CD8-positive, alpha-beta memory T cell (primary cell): ENCODE results near the gene IGFALS. TPM values are rescaled to one million over a fixed set of nuclear protein-coding genes. Genes with fewer than 3 reads are reported as not detected.

ENCODE experiments used
- CTCF ChIA-PET: fragments of 350-600 bp; sonication (Branson Sonifier 250); formaldehyde crosslinking; loops from one replicate; lab custom pipeline; 2021; ENCODE audit warnings: antibody characterized with exemption; lab: Charles Lee
- POLR2A ChIA-PET: fragments of 350-600 bp; sonication (Branson Sonifier 250); formaldehyde crosslinking; loops from one replicate; lab custom pipeline; 2021; ENCODE audit warnings: antibody characterized with exemption; lab: Charles Lee
- DNase-seq, 5 donors: peaks; one replicate each; pipeline versions ENCODE4 v3.0.0 to v3.0.0-alpha.2; 2020 to 2022; ENCODE audit warnings: mixed read lengths in 1 of 5
- H3K27ac ChIP-seq: one replicate; pipeline ENCODE4 v1.7.0; 2013; ENCODE audit warnings: low read depth, mild to moderate bottlenecking, low read length, moderate library complexity
- H3K27me3 ChIP-seq: 2 replicates; pipeline ENCODE4 v1.7.0; 2013; ENCODE audit warnings: low read length, mild to moderate bottlenecking; ENCODE audit not compliant: insufficient read depth, poor library complexity, severe bottlenecking
- H3K36me3 ChIP-seq: 2 replicates; pipeline ENCODE4 v1.7.0; 2013; ENCODE audit warnings: mild to moderate bottlenecking, low read length, moderate library complexity; ENCODE audit not compliant: insufficient read depth
- H3K4me1 ChIP-seq: 2 replicates; pipeline ENCODE4 v1.7.0; 2013; ENCODE audit warnings: mild to moderate bottlenecking, low read length, moderate library complexity; ENCODE audit not compliant: insufficient read depth
- H3K4me3 ChIP-seq: 2 replicates; pipeline ENCODE4 v1.7.0; 2013; ENCODE audit warnings: mild to moderate bottlenecking, low read length
- H3K9me3 ChIP-seq: 2 replicates; pipeline ENCODE4 v1.7.0; 2013; ENCODE audit warnings: mild to moderate bottlenecking, low read length
- H3K27ac Mint-ChIP-seq, 8 donors: one replicate each; pipeline ENCODE4 v1.8.0; 2020 to 2021; ENCODE audit warnings: mixed read lengths in 8 of 8, mild to moderate bottlenecking in 6 of 8, inconsistent platforms in 3 of 8, moderate library complexity in 3 of 8
- H3K27me3 Mint-ChIP-seq, 2 donors: one replicate each; pipeline ENCODE4 v1.8.0; 2020 to 2021; ENCODE audit warnings: mixed read lengths in 2 of 2, mild to moderate bottlenecking in 1 of 2, moderate library complexity in 1 of 2
- H3K36me3 Mint-ChIP-seq, 3 donors: one replicate each; pipeline ENCODE4 v1.8.0; 2020 to 2021; ENCODE audit warnings: mixed read lengths in 3 of 3, inconsistent platforms in 1 of 3, mild to moderate bottlenecking in 1 of 3
- H3K4me1 Mint-ChIP-seq, 3 donors: one replicate each; pipeline ENCODE4 v1.8.0; 2020 to 2021; ENCODE audit warnings: mixed read lengths in 3 of 3, inconsistent platforms in 1 of 3, mild to moderate bottlenecking in 1 of 3
- H3K4me3 Mint-ChIP-seq, 7 donors: one replicate each; pipeline ENCODE4 v1.8.0; 2020 to 2021; ENCODE audit warnings: mixed read lengths in 7 of 7, mild to moderate bottlenecking in 6 of 7, moderate library complexity in 4 of 7, inconsistent platforms in 2 of 7
- H3K9me3 Mint-ChIP-seq, 5 donors: one replicate each; pipeline ENCODE4 v1.8.0; 2020 to 2022; ENCODE audit warnings: mixed read lengths in 5 of 5, mild to moderate bottlenecking in 3 of 5, moderate library complexity in 2 of 5, inconsistent platforms in 1 of 5
- polyA plus RNA-seq: library from polyadenylated mRNA; unstranded; fragments of 300-500 nt; fragmentation: Illumina TruSeq; gene quantifications from one replicate; pipeline ENCODE4 v1.2.3, GENCODE V29; 2021
- total RNA-seq, 2 experiments: library from RNA; stranded (reverse); gene quantifications; one replicate each; pipeline ENCODE4 v1.2.3, GENCODE V29; 2021

The IGFALS gene
- total and polyA plus RNA-seq, 3 experiments from 2014 or later = not detected

DNA sequence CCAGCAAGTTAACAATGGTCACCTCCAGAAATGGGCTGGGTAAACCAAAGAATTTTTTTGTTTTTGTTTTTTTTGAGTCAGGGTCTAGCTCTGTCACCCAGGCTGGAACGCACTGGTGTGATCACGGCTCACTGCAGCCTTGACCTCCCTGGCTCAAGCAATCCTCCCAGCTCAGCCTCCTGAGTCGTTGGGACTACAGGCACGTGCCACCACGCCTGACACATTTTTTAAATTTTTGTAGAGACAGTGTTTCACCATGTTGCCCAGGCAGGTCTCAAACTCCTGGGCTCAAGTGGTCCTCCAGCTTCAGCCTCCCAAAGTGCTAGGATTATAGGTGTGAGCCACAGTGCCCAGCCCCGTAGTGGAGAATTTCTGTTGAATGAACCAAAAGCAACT is 12.8 kb downstream of the IGFALS start:
- H3K9me3 Mint-ChIP-seq = no peaks in the 10 kb centered on the region
- Histone ChIP-seq H3K4me1 (peaks cover 32% of the 10 kb centered on the region), H3K27me3 (no peaks in the 10 kb centered on the region), H3K27ac (no peak overlapping the region), H3K36me3 (no peaks in the 10 kb centered on the region), H3K4me3 (no peak overlapping the region), H3K9me3 (no peaks in the 10 kb centered on the region)
- H3K27ac Mint-ChIP-seq = peak overlapping the region in 6 of 8 donors; percentile 17 to 93 (median 75)
- H3K4me1 Mint-ChIP-seq = peaks cover 18 to 44% (median 26%) of the 10 kb centered on the region in 3 donors
- peak overlapping the region in 6 of 7 donors; percentile 73 to 89 (median 81) for H3K4me3 Mint-ChIP-seq
- CTCF ChIA-PET = interaction anchor here (0.6 kb wide), 1 partner anchor 77 kb away, joined by 3 read pairs; no protein-coding TSS in a partner anchor
- POLR2A ChIA-PET = interaction anchor here (1.1 kb wide), 1 partner anchor 103 kb away, joined by 3 read pairs; the partner anchor contains the start of gene JPT2
- peaks cover 0 to 47% (median 0%) of the 10 kb centered on the region in 3 donors for H3K36me3 Mint-ChIP-seq
- DNase-seq = no peak
- peaks cover 0 to 2% of the 10 kb centered on the region in 2 donors for H3K27me3 Mint-ChIP-seq

- peaks cover 0 to 43% (median 0%) of the 10 kb centered on the region in 3 donors for H3K36me3 Mint-ChIP-seq
- H3K4me3 Mint-ChIP-seq = peak overlapping the region in 6 of 7 donors; percentile 61 to 89 (median 81)
- peak in 1 of 5 donors; percentile 48 for DNase-seq
- peaks cover 0 to 2% of the 10 kb centered on the region in 2 donors for H3K27me3 Mint-ChIP-seq
- Histone ChIP-seq H3K4me3 (no peak overlapping the region), H3K27ac (no peak overlapping the region), H3K36me3 (no peaks in the 10 kb centered on the region), H3K27me3 (no peaks in the 10 kb centered on the region), H3K9me3 (no peaks in the 10 kb centered on the region), H3K4me1 (peaks cover 27% of the 10 kb centered on the region)
- CTCF ChIA-PET = interaction anchor here (0.6 kb wide), 1 partner anchor 76 kb away, joined by 3 read pairs; no protein-coding TSS in a partner anchor
- H3K27ac Mint-ChIP-seq = peak overlapping the region in 3 of 8 donors; percentile 17 to 85 (median 50)
- H3K9me3 Mint-ChIP-seq = no peaks in the 10 kb centered on the region
- POLR2A ChIA-PET = no interaction called here
- peaks cover 13 to 39% (median 23%) of the 10 kb centered on the region in 3 donors for H3K4me1 Mint-ChIP-seq
Observed at GRCh38 chr16:1779741-1780676, 13.5 kb downstream of the IGFALS start.

DNA sequence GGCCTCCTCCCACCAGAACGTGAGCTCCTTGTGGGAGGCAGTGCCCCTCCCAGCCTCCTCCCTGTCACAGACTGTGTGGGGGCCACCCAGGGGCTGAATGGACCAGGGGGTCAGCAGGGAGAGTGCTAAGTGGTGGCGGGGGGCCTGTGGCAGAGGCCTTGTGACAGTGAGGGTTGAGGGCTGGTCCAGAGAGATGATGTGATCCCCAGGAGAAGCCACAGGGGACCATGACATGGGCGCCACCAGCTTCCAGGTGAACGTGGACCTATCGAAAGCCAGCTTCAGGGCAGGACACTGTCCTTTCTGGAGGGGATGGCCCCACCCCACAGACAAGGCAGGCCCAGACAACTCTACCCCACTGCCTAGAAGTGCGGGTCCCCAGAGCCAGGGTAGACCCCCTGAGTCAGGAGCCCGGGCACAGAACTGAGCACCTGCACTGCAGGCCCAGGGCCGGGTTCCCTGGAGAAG is 14.2 kb downstream of the IGFALS start:
- Histone ChIP-seq H3K9me3 (no peaks in the 10 kb centered on the region), H3K36me3 (no peaks in the 10 kb centered on the region), H3K27ac (no peak overlapping the region), H3K4me3 (no peak overlapping the region), H3K4me1 (peaks cover 30% of the 10 kb centered on the region), H3K27me3 (no peaks in the 10 kb centered on the region)
- peak overlapping the region in 2 of 8 donors; percentile 12 to 50 for H3K27ac Mint-ChIP-seq
- CTCF ChIA-PET = no interaction called here
- peaks cover 0 to 2% of the 10 kb centered on the region in 2 donors for H3K27me3 Mint-ChIP-seq
- POLR2A ChIA-PET = no interaction called here
- H3K36me3 Mint-ChIP-seq = peaks cover 0 to 42% (median 0%) of the 10 kb centered on the region in 3 donors
- DNase-seq = no peak
- peak overlapping the region in 1 of 7 donors; percentile 62 for H3K4me3 Mint-ChIP-seq
- H3K4me1 Mint-ChIP-seq = peaks cover 13 to 43% (median 21%) of the 10 kb centered on the region in 3 donors
- no peaks in the 10 kb centered on the region for H3K9me3 Mint-ChIP-seq

GRCh38 chr16:1778200-1779179 is 15.0 kb downstream of the IGFALS start:
- DNase-seq = no peak
- H3K27ac Mint-ChIP-seq = peak overlapping the region in 2 of 8 donors; percentile 12 to 54
- H3K4me1 Mint-ChIP-seq = peaks cover 15 to 40% (median 17%) of the 10 kb centered on the region in 3 donors
- Histone ChIP-seq H3K27ac (no peak overlapping the region), H3K4me3 (no peak overlapping the region), H3K36me3 (no peaks in the 10 kb centered on the region), H3K9me3 (no peaks in the 10 kb centered on the region), H3K27me3 (no peaks in the 10 kb centered on the region), H3K4me1 (peaks cover 32% of the 10 kb centered on the region)
- CTCF ChIA-PET = no interaction called here
- H3K36me3 Mint-ChIP-seq = peaks cover 0 to 42% (median 0%) of the 10 kb centered on the region in 3 donors
- no peaks in the 10 kb centered on the region for H3K9me3 Mint-ChIP-seq
- POLR2A ChIA-PET = no interaction called here
- H3K4me3 Mint-ChIP-seq = peak overlapping the region in 1 of 7 donors; percentile 62
- peaks cover 0 to 2% of the 10 kb centered on the region in 2 donors for H3K27me3 Mint-ChIP-seq

DNA sequence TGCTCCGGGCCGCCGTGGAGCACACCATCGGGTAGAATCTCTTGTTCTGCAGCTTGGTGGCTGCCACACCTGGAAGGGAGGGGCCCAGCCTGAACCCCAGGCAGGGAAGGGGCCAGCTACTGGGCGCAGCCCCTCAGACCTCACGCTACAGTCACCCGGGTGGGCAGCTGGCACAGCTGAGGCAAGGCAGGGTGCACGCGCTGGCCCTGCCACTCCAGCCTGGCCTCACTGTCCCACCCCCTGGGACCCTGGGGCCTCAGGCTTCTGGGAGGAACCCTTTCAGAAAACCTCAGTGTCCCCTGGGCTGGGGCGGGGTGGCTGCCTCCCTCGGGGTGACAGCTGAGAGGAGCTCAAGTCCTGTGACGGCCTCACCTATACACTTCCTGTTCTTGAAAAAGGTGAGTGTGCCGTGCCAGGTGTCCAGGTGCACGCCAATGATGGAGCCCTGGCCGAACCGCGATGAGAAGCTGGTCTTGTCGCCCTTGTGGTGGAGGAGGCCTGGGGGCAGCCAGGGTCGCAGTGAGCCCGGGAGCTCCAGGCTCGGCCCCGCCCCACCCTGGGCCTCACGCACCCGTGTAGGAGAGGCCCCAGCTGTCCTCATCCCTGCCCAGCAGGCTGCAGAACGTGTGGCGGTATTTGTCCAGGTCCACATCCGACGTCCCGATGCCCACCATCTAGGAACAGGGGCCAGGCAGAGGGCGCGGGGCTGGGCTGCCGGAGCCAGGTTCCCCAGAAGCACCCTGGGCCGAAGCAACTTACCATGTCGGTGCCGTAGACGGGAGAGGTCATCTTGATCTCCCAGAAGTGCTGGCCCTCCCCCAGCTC is 15.9 kb downstream of the IGFALS start:
- peak overlapping the region in 1 of 7 donors; percentile 42 for H3K4me3 Mint-ChIP-seq
- DNase-seq = no peak
- H3K4me1 ChIP-seq = peaks cover 32% of the 10 kb centered on the region
- H3K4me3 ChIP-seq = no peak overlapping the region
- no peaks in the 10 kb centered on the region for H3K27me3 ChIP-seq
- ChIA-PET CTCF (no interaction called here), POLR2A (no interaction called here)
- peaks cover 0 to 38% (median 0%) of the 10 kb centered on the region in 3 donors for H3K36me3 Mint-ChIP-seq
- H3K27me3 Mint-ChIP-seq = peaks cover 0 to 1% of the 10 kb centered on the region in 2 donors
- H3K9me3 Mint-ChIP-seq = no peaks in the 10 kb centered on the region
- no peaks in the 10 kb centered on the region for H3K9me3 ChIP-seq
- no peak overlapping the region for H3K27ac ChIP-seq
- H3K27ac Mint-ChIP-seq = no peak overlapping the region
- H3K4me1 Mint-ChIP-seq = peaks cover 10 to 34% (median 11%) of the 10 kb centered on the region in 3 donors
- no peaks in the 10 kb centered on the region for H3K36me3 ChIP-seq

DNA sequence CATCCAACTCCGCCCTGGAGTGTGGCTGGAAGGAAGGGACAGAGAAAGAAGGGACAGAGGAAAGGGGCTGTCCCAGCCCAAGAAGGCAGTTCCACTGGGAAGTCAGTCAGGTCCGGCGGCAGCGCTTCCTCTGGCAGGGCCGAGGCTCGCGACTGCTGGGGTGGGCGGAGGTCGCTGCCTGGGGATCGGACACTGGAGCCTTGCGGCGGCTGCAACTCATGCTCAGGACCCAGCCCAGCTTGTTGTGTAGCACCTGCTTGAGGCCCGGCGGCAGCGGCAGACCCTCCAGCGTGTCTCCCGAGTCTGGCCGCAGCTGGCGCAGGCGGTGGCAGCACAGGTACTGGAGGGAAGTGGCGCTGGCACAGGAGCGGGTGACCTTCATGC is 16.5 kb downstream of the IGFALS start:
- POLR2A ChIA-PET = no interaction called here
- Mint-ChIP-seq H3K36me3 (peaks cover 0 to 42% (median 0%) of the 10 kb centered on the region in 3 donors), H3K9me3 (no peaks in the 10 kb centered on the region), H3K4me3 (peak overlapping the region in 1 of 7 donors; percentile 45), H3K27me3 (no peaks in the 10 kb centered on the region), H3K27ac (peak overlapping the region in 1 of 8 donors; percentile 54), H3K4me1 (peaks cover 15 to 37% (median 16%) of the 10 kb centered on the region in 3 donors)
- no peaks in the 10 kb centered on the region for H3K9me3 ChIP-seq
- H3K27ac ChIP-seq = no peak overlapping the region
- CTCF ChIA-PET = no interaction called here
- peaks cover 34% of the 10 kb centered on the region for H3K4me1 ChIP-seq
- H3K4me3 ChIP-seq = no peak overlapping the region
- no peaks in the 10 kb centered on the region for H3K36me3 ChIP-seq
- DNase-seq = no peak
- H3K27me3 ChIP-seq = no peaks in the 10 kb centered on the region

DNA sequence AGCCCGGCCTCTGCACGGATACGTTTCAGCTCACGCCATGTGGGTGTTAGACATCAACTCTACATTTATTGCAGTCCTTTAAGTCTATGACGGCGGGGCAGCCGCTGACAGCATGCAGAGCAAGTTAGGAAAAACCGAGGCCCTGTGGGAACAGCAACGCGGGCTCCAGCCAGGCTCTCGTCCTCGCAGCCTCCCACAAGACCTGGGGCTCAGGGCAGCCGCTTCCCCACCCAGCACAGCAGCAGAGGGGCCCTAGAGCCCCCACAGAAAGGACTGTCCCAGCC is 16.9 kb downstream of the IGFALS start:
- ChIA-PET CTCF (no interaction called here), POLR2A (no interaction called here)
- Histone ChIP-seq H3K36me3 (no peaks in the 10 kb centered on the region), H3K4me1 (peaks cover 35% of the 10 kb centered on the region), H3K27ac (no peak overlapping the region), H3K4me3 (no peak overlapping the region), H3K27me3 (no peaks in the 10 kb centered on the region), H3K9me3 (no peaks in the 10 kb centered on the region)
- H3K27me3 Mint-ChIP-seq = no peaks in the 10 kb centered on the region
- H3K36me3 Mint-ChIP-seq = peaks cover 0 to 42% (median 0%) of the 10 kb centered on the region in 3 donors
- H3K4me1 Mint-ChIP-seq = peaks cover 14 to 37% (median 17%) of the 10 kb centered on the region in 3 donors
- H3K27ac Mint-ChIP-seq = peak overlapping the region in 1 of 8 donors; percentile 54
- H3K9me3 Mint-ChIP-seq = no peaks in the 10 kb centered on the region
- peak overlapping the region in 1 of 7 donors; percentile 45 for H3K4me3 Mint-ChIP-seq
- DNase-seq = no peak
